Measurements from ENCODE around the gene ZNF521.
"Not testable (repeated sequence)": the region's sequence is repeated elsewhere in the genome, so short reads cannot be mapped to it uniquely, and the experiment has no call there.

ZNF521 gene

DNA sequence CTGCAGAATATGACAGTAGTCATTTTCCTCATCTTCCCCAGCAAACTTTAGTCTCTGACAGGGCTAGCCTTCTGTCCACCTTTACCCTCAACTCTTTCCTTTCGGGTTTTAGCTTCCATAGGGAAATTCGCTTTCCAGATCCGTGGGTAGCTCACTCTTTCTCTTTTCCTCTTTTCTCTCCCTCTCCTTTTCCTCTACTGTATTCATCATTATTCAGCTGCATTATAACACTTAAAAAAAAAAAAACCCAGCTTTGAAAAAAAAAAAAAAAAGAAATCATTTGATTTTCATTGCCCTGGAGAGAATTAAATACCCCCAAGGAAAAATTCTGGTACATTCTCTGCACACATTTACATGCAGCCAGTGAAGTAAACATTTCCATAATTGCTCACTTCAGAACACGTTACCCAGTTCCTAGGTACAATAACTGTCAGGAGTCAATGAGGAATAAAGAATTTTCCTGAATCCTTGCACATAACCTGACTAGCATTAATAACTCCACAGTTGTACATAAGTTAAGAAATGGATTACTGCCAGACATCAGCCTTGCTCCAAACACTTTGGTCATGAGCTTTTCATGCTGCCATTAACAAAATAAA, 63.5 kb downstream of the ZNF521 start:
- DNase-seq = no peak

DNA sequence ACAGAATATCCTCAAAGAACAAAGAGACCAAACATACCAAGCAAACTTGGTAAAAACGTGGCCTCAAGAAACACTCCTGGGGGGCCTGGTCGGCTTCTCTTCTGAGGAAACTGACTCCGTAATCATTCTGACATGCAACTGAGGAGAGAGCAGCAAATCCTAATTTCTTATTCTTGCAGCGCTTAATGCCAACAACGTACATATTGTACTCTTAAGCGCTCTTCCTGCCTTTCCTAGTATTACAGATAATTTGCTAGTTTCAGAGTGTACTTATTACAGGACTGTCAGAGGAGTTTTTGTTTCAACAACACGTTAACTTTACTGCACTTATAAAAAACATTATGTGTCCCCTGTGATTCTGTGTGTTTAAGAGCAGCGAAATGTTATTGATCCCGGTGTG, 64.9 kb downstream of the ZNF521 start:
- no peak for DNase-seq

- no peak for DNase-seq
Observed at GRCh38 chr18:25284861-25285550, 67.0 kb downstream of the ZNF521 start.

GRCh38 chr18:25284281-25284680, 67.7 kb downstream of the ZNF521 start:
- no peak for DNase-seq

DNA sequence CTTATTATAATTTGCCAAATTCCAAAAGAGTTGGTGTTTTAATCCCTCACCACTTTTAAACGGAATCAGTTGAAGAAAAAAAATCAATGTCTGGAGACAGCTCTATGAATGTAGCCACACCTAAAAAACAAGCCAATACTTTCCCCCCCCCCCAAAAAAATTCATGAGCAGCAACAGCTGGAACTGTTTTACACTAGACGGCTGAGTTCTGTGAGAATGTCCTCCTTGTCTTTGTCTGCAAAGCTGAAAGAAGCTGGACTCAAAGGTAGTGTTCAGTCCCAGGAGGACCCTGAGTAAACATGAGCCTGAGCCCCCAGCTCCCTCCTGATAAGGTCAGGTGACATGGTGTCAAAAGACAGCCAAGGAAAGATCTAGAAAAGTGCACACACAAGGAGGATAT, 68.2 kb downstream of the ZNF521 start:
- DNase-seq = no peak

DNA sequence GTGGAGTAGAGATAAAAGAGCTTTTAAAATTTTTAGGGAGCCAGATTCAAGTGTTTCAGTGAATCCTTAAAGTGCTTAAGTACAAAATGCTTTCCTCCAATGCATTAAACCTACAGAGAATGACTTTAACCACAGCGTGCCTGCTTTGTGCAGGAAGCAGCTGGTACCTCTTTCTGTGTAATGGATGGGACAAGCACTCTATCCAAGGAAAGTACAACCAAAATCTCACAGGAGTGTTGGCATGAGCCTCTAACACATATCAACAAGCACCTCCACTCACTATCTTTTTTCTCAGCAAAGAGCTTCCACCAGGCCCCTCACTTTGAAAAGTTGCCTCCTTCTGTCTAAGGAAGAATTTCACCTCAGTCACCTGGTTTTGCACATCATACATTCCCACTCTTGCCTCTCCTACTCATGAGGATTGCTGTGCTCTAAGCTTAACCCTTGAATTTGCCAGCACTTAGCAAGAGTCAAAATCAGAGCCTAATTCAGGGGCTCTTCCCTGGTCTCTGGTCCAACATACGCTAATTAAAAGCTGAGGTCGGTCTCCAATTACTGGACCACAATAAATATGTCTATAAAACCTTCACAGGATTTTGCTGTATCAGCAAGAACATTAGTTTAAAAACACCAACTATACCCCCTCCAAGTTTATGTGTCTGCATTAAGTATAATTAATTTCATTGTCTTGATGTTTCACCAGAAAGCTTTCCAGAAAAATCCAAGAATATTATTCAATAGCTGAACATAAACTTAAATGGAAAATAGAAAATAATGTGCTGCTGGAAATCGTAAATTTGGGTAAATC, 68.9 kb downstream of the ZNF521 start:
- DNase-seq = no peak

DNA sequence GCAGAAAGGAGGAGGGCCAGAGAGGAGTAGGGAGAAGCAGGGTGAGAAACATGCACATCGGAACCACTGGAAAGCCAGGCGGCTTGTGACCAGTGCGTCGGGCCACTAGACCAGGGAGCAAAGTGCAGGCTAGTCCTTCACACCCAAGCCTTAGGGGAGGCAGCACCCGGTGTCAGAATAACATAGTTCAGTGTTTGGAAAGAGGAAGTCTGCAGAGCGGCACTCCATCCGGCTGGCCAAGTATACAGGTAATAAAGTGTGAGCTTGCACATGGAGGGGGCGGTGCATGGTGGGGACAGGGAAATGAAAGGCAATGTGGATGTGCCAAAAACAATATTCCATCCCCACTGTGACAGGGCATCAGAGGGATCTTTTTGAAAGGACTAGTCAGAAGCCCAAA, 69.7 kb downstream of the ZNF521 start:
- no peak for DNase-seq

DNA sequence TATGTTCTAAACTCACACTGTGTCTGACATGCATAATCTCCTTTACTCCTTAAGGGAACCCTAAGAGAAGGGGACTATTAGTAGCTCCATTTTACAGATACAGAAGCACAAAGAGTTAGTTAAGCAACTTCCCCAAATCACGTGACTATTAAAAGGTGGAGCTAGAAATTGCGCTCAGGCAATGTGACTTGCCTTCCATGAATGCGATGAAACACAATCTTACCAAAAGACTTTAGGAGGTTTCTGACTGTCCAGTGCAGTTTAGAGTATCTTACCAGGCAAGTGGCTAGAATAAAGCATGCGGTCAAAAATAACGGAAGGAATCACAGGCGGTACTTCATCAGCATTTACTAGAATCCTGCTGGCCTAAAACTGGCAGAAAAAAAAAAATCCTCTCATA, 70.4 kb downstream of the ZNF521 start:
- no peak for DNase-seq

- no peak for DNase-seq
Observed at GRCh38 chr18:25279961-25280360, 72.0 kb downstream of the ZNF521 start.

DNA sequence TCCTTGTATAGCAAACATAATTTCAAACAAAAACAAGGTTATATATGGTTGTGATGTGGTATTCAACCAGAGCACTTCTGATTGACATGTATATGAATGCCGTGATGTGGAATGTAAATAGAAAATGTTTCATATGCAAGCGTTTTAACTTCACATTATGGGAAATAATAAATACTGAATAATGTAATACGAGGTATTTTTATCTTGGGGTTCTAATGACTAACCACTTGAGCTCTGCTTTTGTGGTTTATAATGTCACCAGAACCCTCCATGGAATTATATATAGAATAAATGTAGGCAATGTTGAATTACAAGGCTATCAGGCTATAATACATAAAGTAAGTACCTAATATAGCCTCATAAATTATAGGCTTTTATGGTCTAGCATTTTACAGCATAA, 72.4 kb downstream of the ZNF521 start:
- DNase-seq = no peak

- no peak for DNase-seq
Observed at GRCh38 chr18:25279133-25279532, 72.8 kb downstream of the ZNF521 start.

- DNase-seq = no peak
Observed at GRCh38 chr18:25278394-25278793, 73.6 kb downstream of the ZNF521 start.

GRCh38 chr18:25275412-25276001, 76.5 kb downstream of the ZNF521 start:
- no peak for DNase-seq

DNA sequence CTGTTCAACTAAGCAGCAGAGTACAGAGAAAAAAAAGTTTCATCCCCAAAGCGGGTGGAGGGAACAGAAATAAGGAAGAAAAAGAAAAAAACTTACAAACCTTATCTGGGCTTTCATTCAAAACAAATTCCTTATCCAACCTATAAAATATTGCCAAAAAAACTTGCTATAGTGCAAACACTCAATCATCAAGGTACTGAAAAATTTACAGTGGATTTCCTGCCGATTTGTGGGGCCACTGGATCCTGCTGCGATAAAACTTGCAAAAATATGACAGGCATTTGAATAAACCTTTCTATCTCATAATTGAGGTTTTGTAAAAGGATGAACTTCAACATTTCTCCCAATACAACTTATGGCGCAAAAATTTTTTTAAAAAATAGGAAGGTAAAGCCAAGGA, 77.0 kb downstream of the ZNF521 start:
- no peak for DNase-seq

DNA sequence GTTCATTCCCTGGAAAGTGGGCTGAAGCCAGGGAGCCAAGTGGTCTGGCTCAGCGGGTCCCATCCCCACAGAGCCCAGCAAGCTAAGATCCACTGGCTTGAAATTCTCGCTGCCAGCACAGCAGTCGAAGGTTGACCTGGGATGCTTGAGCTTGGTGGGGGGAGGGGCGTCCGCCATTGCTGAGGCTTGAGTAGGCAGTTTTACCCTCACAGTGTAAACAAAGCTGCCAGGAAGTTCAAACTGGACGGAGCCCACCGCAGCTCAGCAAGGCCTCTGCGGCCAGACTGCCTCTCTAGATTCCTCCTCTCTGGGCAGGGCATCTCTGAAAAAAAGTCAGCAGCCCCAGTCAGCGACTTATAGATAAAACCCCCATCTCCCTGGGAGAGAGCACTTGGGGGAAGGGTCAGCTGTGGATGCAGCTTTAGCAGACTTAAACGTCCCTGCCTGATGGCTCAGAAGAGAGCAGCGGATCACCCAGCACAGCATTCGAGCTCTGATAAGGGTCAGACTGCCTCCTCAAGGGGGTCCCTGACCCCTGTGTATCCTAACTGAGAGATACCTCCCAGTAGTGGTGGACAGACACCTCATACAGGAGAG, 84.9 kb downstream of the ZNF521 start:
- not testable (repeated sequence) for DNase-seq

DNA sequence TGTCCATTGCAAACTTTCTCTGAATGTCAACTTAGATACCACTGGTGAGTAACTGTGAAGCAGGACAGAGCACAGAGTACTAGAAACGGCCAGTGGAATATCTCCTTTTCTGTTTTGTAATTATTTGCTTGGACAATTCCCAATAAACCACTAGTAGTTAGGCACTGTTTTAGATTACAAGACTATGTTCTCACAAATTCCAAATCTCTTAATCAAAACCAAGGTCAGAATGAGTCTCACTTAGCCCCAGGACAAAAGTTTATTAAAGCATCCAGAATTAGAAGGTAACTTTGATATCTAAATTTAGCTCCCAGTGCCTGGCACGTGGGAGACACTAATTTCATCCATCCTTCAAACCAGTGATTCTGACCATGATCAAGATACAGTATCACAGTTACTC, 89.0 kb downstream of the ZNF521 start:
- DNase-seq = no peak

DNA sequence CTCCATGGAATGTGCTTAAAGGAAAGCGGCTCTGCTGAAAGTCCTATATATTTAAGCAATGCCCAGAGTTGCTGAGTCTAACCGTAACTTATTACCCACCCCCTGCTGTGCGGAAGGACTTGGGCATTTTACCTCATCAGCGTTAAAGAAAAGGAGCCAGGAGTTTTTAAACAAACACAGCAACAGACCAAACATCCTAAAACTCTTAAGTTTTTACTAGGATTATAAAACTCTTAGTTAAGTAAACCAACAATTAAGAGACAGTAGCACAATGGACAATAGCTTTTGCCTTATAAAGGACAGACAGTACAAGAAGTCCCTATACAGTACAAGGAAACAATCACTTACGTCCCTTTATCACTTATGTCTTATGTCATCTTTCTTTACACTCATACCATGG, 90.2 kb downstream of the ZNF521 start:
- DNase-seq = no peak

- DNase-seq = no peak
Observed at GRCh38 chr18:25256439-25256838, 95.5 kb downstream of the ZNF521 start.

DNA sequence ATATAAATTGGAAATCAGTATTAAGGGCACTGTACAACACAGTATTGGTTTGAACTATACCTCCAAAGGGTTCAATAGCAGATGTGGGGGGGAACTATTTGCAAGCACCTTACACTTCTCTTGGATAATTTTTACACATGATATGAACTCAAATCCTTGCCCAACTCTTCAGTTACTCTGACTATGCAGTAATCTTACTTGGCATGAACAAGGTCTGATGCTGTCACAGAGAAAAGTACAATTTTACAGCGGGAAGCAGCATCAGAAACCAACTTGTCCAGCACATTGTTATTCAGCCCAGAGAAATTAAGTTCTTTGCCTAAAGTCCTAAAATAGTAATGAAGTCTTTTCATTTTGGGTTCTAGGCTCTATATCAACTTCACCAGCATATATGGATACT, 98.2 kb downstream of the ZNF521 start:
- no peak for DNase-seq

GRCh38 chr18:25253136-25253535, 98.8 kb downstream of the ZNF521 start:
- DNase-seq = no peak

- no peak for DNase-seq
Observed at GRCh38 chr18:25251068-25251467, 100.9 kb downstream of the ZNF521 start.

GRCh38 chr18:25250474-25250851, 101.5 kb downstream of the ZNF521 start:
- DNase-seq = no peak

- no peak for DNase-seq
Observed at GRCh38 chr18:25248755-25249154, 103.2 kb downstream of the ZNF521 start.
